LNCAP (cell line): Measurements from ENCODE around the gene MAST4.

ENCODE experiments used
- TF ChIP-seq, protein P1 (sequence below): fragments of 450-650 bp; IDR thresholded peaks from 2 replicates; pipeline ENCODE4 v1.5.1; 2017; ENCODE audit warnings: mild to moderate bottlenecking

The MAST4 gene

DNA sequence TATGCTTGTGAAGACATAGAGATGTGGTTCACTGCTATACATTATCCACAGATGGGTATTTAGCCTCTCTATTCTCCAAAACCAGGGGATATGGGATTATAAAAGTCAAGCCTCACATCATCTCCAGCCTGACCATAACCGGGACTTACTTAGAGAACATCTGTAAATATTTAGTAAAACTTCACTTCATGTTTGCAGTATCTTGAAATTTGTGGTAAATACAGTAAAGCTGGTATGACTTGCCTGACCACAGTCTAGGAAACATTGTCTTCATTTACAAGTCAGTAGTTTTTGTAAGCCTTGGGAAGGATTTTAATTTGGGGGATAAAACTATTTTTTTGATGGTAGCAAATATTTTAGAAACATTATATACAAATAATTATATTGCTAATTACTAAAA is 64.2 kb downstream of the MAST4 start:
- TF ChIP-seq, protein P1, sequence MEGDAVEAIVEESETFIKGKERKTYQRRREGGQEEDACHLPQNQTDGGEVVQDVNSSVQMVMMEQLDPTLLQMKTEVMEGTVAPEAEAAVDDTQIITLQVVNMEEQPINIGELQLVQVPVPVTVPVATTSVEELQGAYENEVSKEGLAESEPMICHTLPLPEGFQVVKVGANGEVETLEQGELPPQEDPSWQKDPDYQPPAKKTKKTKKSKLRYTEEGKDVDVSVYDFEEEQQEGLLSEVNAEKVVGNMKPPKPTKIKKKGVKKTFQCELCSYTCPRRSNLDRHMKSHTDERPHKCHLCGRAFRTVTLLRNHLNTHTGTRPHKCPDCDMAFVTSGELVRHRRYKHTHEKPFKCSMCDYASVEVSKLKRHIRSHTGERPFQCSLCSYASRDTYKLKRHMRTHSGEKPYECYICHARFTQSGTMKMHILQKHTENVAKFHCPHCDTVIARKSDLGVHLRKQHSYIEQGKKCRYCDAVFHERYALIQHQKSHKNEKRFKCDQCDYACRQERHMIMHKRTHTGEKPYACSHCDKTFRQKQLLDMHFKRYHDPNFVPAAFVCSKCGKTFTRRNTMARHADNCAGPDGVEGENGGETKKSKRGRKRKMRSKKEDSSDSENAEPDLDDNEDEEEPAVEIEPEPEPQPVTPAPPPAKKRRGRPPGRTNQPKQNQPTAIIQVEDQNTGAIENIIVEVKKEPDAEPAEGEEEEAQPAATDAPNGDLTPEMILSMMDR: no peak

DNA sequence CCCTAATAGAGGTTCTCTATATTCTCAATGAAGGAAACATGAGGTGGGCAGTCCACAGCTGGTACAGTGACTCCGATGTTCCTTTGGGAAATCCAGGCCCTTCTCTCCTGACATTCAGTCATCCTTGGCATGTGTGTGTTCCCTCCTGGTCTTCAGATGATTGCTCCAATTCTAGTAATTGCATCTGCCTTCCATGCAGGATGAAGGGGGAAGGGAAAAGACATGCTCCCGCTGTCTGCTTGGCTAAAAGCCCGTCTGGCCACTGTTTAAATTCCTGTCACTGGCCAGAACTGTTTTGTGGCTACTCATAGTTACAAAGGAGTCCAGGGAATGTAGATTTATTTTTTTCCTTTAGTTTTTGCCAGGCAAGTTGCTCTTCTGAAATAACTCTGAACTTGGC is 65.0 kb downstream of the MAST4 start:
- TF ChIP-seq, protein P1: no peak

DNA sequence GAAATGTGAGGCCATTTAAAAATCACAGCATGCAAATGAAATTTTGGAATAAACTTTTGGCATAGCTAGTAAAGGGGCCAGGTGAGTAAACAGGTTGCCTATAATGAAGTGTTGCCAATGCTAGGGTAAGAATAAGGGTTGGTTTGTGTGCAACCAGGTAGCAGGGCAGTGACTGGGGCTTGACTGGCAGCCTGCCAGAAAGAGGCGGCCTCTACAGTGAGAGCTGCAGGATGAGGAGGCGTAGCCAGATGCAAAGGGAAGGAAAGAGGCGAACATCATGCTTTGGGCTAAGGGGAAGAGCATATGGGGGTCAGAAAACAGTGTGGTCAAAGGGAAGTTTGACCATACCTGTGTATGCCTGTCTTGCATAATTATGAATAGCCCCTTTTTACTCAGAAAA is 70.6 kb downstream of the MAST4 start:
- TF ChIP-seq, protein P1: no peak

DNA sequence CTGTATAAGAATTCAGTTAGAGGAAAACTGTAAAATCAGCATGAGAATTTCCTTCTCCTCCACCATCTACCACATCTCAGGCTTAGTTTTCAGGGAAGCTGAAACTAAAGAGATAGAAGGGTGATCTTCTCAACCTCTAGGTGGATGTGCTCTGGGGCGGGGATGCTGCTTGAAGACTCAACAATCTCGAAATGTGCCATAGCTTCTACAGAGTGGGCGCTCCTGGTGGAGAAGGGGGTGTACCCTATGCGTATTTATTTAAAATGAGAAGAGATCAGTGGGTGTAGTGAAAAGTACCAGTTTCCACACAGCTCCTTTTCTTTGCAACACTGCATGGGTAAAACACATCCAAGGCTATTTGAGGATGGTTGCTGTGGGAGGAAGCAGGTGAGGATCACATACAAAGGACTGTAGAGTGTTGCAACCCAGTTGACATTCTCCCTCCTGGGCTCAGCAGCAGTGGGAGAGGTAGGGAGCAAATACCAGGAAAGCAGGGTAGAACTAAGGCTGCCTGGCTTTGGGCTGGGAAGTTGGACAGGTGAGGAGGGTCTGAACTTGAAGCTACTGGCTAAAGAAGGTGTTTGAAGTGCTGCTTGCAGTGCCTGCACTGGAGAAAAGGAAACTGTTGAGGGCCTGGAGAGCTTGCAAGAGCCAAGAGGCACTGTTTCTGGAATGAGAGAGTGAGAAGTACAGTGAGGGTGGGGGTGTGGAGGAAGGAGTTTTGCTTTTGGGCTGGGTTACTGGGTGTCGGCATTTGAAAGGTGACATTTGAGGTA is 73.1 kb downstream of the MAST4 start:
- TF ChIP-seq, protein P1: no peak

DNA sequence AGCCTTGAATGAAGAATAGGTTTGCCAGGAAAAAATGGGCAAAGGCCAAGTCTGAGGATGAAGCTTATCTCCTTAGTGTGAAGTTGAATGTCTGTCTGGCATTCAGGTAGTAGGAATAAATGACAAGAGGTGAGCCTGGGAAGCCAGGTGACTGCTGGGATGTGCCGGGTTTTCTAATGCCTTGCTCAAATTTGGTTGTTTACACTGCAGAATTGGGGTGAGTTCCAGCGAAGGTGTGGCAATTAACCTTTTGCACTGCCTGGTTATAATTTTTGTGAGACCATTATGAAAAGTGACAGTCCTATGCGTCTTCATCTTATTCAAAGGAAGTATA is 73.6 kb downstream of the MAST4 start:
- TF ChIP-seq, protein P1: no peak

DNA sequence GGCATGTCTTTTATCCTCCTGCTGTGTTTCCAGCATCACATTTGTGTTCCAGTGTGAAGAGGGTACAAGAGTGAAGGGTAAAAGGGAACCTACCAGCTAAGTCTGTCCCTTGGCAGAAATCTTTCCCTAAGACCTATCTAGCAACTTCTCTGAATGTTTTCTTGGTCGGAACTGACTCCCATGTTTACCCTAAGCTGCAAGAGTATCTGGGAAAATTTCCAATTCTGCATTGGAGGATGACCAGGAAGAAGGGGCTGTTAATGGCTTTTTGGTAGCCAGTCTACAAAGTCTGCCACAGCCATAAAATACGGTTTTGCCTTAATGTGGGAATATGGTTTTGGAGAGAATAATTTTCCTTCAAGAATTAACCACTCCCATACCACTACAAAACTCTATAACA is 75.1 kb downstream of the MAST4 start:
- TF ChIP-seq, protein P1: no peak

DNA sequence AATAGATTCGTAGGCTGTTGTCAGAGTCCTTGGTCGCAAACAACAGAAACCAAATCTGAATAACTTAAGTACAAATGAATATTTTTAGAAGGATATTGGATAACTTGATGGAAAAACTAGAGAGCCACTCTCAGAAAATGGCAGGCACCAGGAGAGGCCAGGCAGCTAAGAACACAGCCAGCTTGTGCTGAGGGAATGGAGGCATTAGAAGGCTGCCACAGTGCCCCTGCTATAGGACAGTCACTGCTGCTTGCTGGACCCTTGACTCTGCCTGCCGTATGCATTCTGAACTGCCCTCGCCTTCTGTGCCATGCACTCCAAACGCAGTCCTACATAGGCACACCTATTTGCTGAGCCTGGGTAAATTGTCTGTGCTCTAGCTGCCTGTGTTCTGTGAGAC is 78.6 kb downstream of the MAST4 start:
- TF ChIP-seq, protein P1: no peak

DNA sequence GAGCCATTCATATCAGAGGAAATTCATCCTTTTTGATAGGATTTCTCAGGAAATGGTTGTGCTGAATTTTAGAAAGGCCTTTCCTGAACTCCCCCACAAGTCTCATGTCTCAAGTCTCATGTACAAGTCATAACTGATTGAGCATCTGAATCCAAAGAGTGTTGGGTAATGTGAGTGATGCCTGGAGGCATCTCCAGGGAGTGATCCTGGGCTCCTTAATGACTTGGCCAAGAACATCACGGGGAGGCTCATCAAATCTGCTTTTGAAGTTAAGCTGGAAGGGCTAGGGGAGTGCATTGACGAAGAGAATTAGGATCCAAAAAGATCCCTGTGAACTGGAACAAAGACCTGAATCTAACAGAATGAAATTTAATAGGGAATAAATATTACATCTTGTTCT is 79.2 kb downstream of the MAST4 start:
- TF ChIP-seq, protein P1: no peak
